SK-N-SH (cell line): Measurements from ENCODE around the gene ATP2A1. TPM values are rescaled to one million over a fixed set of nuclear protein-coding genes. Genes with fewer than 3 reads are reported as not detected.

ENCODE experiments used
- CTCF ChIA-PET: fragments of 300-600, 350-600 bp; formaldehyde crosslinking; extraction: SDS; loops from one replicate; lab custom pipeline; 2021; lab: Yijun Ruan, JAX
- POLR2A ChIA-PET: fragments of 350-600 bp; sonication (Branson Sonifier 250); formaldehyde crosslinking; extraction: SDS; loops from one replicate; lab custom pipeline; 2020; ENCODE audit warnings: antibody characterized with exemption, inconsistent platforms; lab: Yijun Ruan, JAX
- DNase-seq: peaks from one replicate; pipeline ENCODE4 v3.0.0; 2012
- H2AFZ ChIP-seq: fragments of 200-600 bp; sonication (generic); 2 replicates; pipeline ENCODE4 v1.8.1; 2016; ENCODE audit warnings: antibody characterized with exemption, mild to moderate bottlenecking, low read depth
- H3F3A ChIP-seq: fragments of 200-600 bp; sonication (generic); replicated peaks from 2 replicates; pipeline ENCODE3; 2016; ENCODE audit warnings: antibody characterized with exemption, mild to moderate bottlenecking; ENCODE audit not compliant: insufficient read depth
- H3K27ac ChIP-seq, 2 experiments: fragments of 200-500 bp in 1 of 2; fragments of 200-600 bp in 1 of 2; sonication (Bioruptor generic) in 1 of 2; sonication (generic), shearing (Covaris generic) in 1 of 2; 2 replicates each; pipeline versions ENCODE4 v1.5.1 to v1.6.1; 2014 to 2016; ENCODE audit warnings: low read depth in 2 of 2, inconsistent platforms in 1 of 2, low read length in 1 of 2, mild to moderate bottlenecking in 1 of 2, mixed read lengths in 1 of 2
- H3K27me3 ChIP-seq: fragments of 200-600 bp; sonication (generic), shearing (Covaris generic); 2 replicates; pipeline ENCODE4 v1.6.1; 2016; ENCODE audit warnings: mixed run types; ENCODE audit not compliant: insufficient read depth
- H3K36me3 ChIP-seq, 2 experiments: fragments of 200-500 bp in 1 of 2; fragments of 200-600 bp in 1 of 2; sonication (Bioruptor generic) in 1 of 2; sonication (generic) in 1 of 2; replicated peaks in 1 of 2; 2 replicates each; pipeline versions ENCODE3 to v1.5.1; 2014 to 2016; ENCODE audit warnings: low read length in 1 of 2, mild to moderate bottlenecking in 1 of 2; ENCODE audit not compliant: insufficient read depth in 2 of 2, control insufficient read depth in 1 of 2
- H3K4me1 ChIP-seq, 2 experiments: fragments of 200-500 bp in 1 of 2; fragments of 200-600 bp in 1 of 2; sonication (Bioruptor generic) in 1 of 2; sonication (generic), shearing (Covaris generic) in 1 of 2; 2 replicates each; pipeline versions ENCODE4 v1.5.1 to v1.6.1; 2014 to 2016; ENCODE audit warnings: low read depth in 1 of 2, low read length in 1 of 2, mixed run types in 1 of 2; ENCODE audit not compliant: insufficient read depth in 2 of 2, control insufficient read depth in 1 of 2
- H3K4me2 ChIP-seq: fragments of 200-600 bp; sonication (generic), shearing (Covaris generic); 2 replicates; pipeline ENCODE4 v1.6.1; 2017; ENCODE audit warnings: mixed run types
- H3K4me3 ChIP-seq, 2 experiments: fragments of 200-500 bp in 1 of 2; fragments of 200-600 bp in 1 of 2; sonication (Bioruptor generic) in 1 of 2; sonication (generic), shearing (Covaris generic) in 1 of 2; 2 replicates each; pipeline versions ENCODE4 v1.5.1 to v1.8.1; 2014 to 2016; ENCODE audit warnings: low read depth in 2 of 2, inconsistent platforms in 1 of 2, low read length in 1 of 2, mild to moderate bottlenecking in 1 of 2, mixed read lengths in 1 of 2, moderate library complexity in 1 of 2
- H3K79me2 ChIP-seq: fragments of 200-600 bp; sonication (generic); 2 replicates; pipeline ENCODE4 v1.8.1; 2017; ENCODE audit warnings: mild to moderate bottlenecking; ENCODE audit not compliant: insufficient read depth
- H3K9ac ChIP-seq: fragments of 200-600 bp; sonication (generic); 2 replicates; pipeline ENCODE4 v1.6.1; 2017; ENCODE audit warnings: mixed run types
- H3K9me2 ChIP-seq: fragments of 200-600 bp; sonication (generic); 2 replicates; pipeline ENCODE4 v1.6.1; 2017; ENCODE audit warnings: mixed run types
- H3K9me3 ChIP-seq: fragments of 200-600 bp; sonication (generic); 2 replicates; pipeline ENCODE4 v1.6.1; 2017; ENCODE audit warnings: mixed run types, mild to moderate bottlenecking, moderate library complexity
- H4K20me1 ChIP-seq: fragments of 200-600 bp; sonication (generic); 2 replicates; pipeline ENCODE4 v1.6.1; 2017; ENCODE audit warnings: mild to moderate bottlenecking, mixed run types; ENCODE audit not compliant: insufficient read depth
- FOSL2 ChIP-seq: IDR thresholded peaks from 2 replicates; pipeline ENCODE4 v1.4.0; 2012; ENCODE audit warnings: low read depth, mild to moderate bottlenecking, moderate library complexity, borderline replicate concordance
- FOXJ3 ChIP-seq: sonication (generic); formaldehyde crosslinking; IDR thresholded peaks from 2 replicates; pipeline ENCODE4 v1.5.1; 2020; ENCODE audit warnings: mild to moderate bottlenecking, missing genetic modification reagents
- FOXM1 ChIP-seq: IDR thresholded peaks from 2 replicates; pipeline ENCODE4 v1.4.0; 2012; ENCODE audit warnings: low read depth, mild to moderate bottlenecking
- GATA2 ChIP-seq: sonication (generic); formaldehyde crosslinking; IDR thresholded peaks from 2 replicates; pipeline ENCODE4 v1.5.0; 2020; ENCODE audit warnings: mild to moderate bottlenecking, missing genetic modification reagents
- MAX ChIP-seq: IDR thresholded peaks from 2 replicates; pipeline ENCODE4 v1.4.0; 2012; ENCODE audit warnings: low read depth
- MXI1 ChIP-seq: IDR thresholded peaks from 2 replicates; pipeline ENCODE4 v1.6.1; 2012; ENCODE audit warnings: mild to moderate bottlenecking, low read depth, low read length, improper control_type of control experiment
- NFIC ChIP-seq: IDR thresholded peaks from 2 replicates; pipeline ENCODE4 v1.4.0; 2012; ENCODE audit warnings: borderline replicate concordance
- POLR2AphosphoS5 ChIP-seq: IDR thresholded peaks from 2 replicates; pipeline ENCODE4 v1.6.1; 2012; ENCODE audit warnings: low read depth, low read length
- SMC3 ChIP-seq: IDR thresholded peaks from 2 replicates; pipeline ENCODE4 v1.6.1; 2012; ENCODE audit warnings: low read depth, low read length, improper control_type of control experiment
- TCF12 ChIP-seq: IDR thresholded peaks from 2 replicates; pipeline ENCODE4 v1.4.0; 2012
- USF1 ChIP-seq: IDR thresholded peaks from 2 replicates; pipeline ENCODE4 v1.4.0; 2012; ENCODE audit warnings: low read depth, borderline replicate concordance
- WGBS: methylation state at CpG from one replicate; pipeline ENCODE4 v1.1.6; 2017; ENCODE audit warnings: low lambda C conversion rate; 5-methylcytosine and 5-hydroxymethylcytosine counted together
- polyA plus RNA-seq, 3 experiments: library from polyadenylated mRNA; depleted of rRNA; stranded (reverse); fragments of >200 nt; gene quantifications; 2 replicates each; pipeline ENCODE4 v1.2.3, GENCODE V29; 2012

The ATP2A1 gene
- polyA plus RNA-seq, 1 of the 3 experiments (the other 2 are of a cell fraction), result 3.0 TPM

- TF ChIP-seq USF1, result no peak
- no peak for TF ChIP-seq POLR2AphosphoS5
- TF ChIP-seq SMC3, result no peak
- TF ChIP-seq FOXM1, result no peak
- no peaks in the 10 kb centered on the region for H3K27me3 ChIP-seq
- no peak overlapping the region for H3K4me3 ChIP-seq
- H3K9me3 ChIP-seq, result no peaks in the 10 kb centered on the region
- no peak for DNase-seq
- no peaks in the 10 kb centered on the region for H3F3A ChIP-seq
- H3K9ac ChIP-seq, result no peak overlapping the region
- no peak overlapping the region for H2AFZ ChIP-seq
- H3K36me3 ChIP-seq, result no peaks in the 10 kb centered on the region
- H3K4me1 ChIP-seq, result peaks cover 3 to 4% of the 10 kb centered on the region in 2 experiments; a peak in 1 of 4 replicates
- H3K79me2 ChIP-seq, result no peaks in the 10 kb centered on the region
- no peak overlapping the region for H3K4me2 ChIP-seq
- POLR2A ChIA-PET, result no interaction called here
- H4K20me1 ChIP-seq, result no peaks in the 10 kb centered on the region
- H3K27ac ChIP-seq, result no peak overlapping the region
- no peaks in the 10 kb centered on the region for H3K9me2 ChIP-seq
- CTCF ChIA-PET, result interaction anchor here (1.0 to 2.7 kb wide), 2 partner anchors 11 to 30 kb away, joined by 3 to 14 read pairs; partner anchors contain the start of gene CD19
Measured at GRCh38 chr16:28943281-28943680, 65.0 kb downstream of the ATP2A1 start.

- Histone ChIP-seq H3K4me3 (no peak overlapping the region), H3K9me2 (no peaks in the 10 kb centered on the region), H3K79me2 (peaks cover 7% of the 10 kb centered on the region), H3K27me3 (no peaks in the 10 kb centered on the region), H3K4me2 (no peak overlapping the region), H3K36me3 (no peaks in the 10 kb centered on the region), H3K9me3 (no peaks in the 10 kb centered on the region), H3F3A (peaks cover 3% of the 10 kb centered on the region), H3K9ac (no peak overlapping the region), H2AFZ (no peak overlapping the region), H4K20me1 (no peaks in the 10 kb centered on the region), H3K4me1 (peaks cover 4% of the 10 kb centered on the region in 2 experiments; a peak in 1 of 4 replicates), H3K27ac (no peak overlapping the region)
- no peak for TF ChIP-seq MAX
- TF ChIP-seq TCF12, result no peak
- no peak for TF ChIP-seq FOSL2
- no peak for TF ChIP-seq FOXJ3 (CRISPR knock-in tag)
- no peak for TF ChIP-seq MXI1
- TF ChIP-seq NFIC, result no peak
- no peak for TF ChIP-seq GATA2 (CRISPR knock-in tag)
- no peak for DNase-seq
- POLR2A ChIA-PET, result no interaction called here
- CTCF ChIA-PET, result interaction anchor here (1.2 to 1.3 kb wide), 2 partner anchors 71 to 73 kb away, joined by 3 read pairs; no protein-coding TSS in a partner anchor
- WGBS, result 71% methylated on average over 4 of the region's 4 CpGs
Measured at GRCh38 chr16:28946681-28947080, 68.4 kb downstream of the ATP2A1 start.
